ENCODE results near the gene ACOT9.
"Not testable (repeated sequence)": the region's sequence is repeated elsewhere in the genome, so short reads cannot be mapped to it uniquely, and the experiment has no call there.

ACOT9 gene, protein sequence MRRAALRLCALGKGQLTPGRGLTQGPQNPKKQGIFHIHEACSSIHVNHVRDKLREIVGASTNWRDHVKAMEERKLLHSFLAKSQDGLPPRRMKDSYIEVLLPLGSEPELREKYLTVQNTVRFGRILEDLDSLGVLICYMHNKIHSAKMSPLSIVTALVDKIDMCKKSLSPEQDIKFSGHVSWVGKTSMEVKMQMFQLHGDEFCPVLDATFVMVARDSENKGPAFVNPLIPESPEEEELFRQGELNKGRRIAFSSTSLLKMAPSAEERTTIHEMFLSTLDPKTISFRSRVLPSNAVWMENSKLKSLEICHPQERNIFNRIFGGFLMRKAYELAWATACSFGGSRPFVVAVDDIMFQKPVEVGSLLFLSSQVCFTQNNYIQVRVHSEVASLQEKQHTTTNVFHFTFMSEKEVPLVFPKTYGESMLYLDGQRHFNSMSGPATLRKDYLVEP

GRCh38 chrX:23742697-23743622 lies at the start of gene ACOT9:
TSS of gene ACOT9 (minus strand) at chrX:23743276. CDS start at chrX:23743144, 132 bp downstream.
- peak; percentile 94 for DNase-seq

- no peak for DNase-seq
Observed at GRCh38 chrX:23790155-23790497, 47.0 kb upstream of the ACOT9 start.

GRCh38 chrX:23789386-23790154 lies 46.5 kb upstream of the ACOT9 start:
- no peak for DNase-seq

GRCh38 chrX:23788946-23789345 lies 45.9 kb upstream of the ACOT9 start:
- DNase-seq, result no peak

- no peak for DNase-seq
Observed at GRCh38 chrX:23788521-23788920, 45.4 kb upstream of the ACOT9 start.

- DNase-seq, result no peak
Observed at GRCh38 chrX:23787745-23788118, 44.7 kb upstream of the ACOT9 start.

GRCh38 chrX:23786268-23786815 lies 43.3 kb upstream of the ACOT9 start:
- DNase-seq, result no peak

GRCh38 chrX:23785580-23785979 lies 42.5 kb upstream of the ACOT9 start:
- no peak for DNase-seq

GRCh38 chrX:23784470-23785331 lies 41.6 kb upstream of the ACOT9 start:
- no peak for DNase-seq

- DNase-seq, result no peak
Observed at GRCh38 chrX:23783589-23784469, 40.8 kb upstream of the ACOT9 start.

DNA sequence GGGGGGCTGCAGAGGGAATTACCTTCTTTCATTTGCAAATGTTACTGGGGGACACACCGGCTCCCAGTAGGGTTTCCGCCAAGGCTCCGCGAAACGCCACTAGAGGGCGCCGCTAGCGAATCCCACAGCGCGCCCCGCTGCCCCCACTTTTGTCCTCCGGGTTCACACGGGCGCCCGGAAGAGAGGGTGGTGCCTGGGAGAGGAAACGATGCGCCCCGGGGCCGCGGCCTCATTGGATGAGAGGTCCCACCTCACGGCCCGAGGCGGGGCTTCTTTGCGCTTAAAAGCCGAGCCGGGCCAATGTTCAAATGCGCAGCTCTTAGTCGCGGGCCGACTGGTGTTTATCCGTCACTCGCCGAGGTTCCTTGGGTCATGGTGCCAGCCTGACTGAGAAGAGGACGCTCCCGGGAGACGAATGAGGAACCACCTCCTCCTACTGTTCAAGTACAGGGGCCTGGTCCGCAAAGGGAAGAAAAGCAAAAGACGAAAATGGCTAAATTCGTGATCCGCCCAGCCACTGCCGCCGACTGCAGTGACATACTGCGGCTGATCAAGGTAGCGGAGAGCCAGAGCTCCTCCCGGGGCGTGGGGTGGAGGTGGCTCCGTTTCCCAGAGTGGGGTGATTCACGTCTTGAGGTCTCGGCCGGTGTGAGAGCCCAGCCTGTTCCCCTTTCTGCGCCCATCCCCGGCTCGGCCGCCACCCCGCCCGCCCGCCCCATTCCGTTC lies 40.0 kb upstream of the ACOT9 start, which contains the start of gene SAT1:
SAT1 (plus strand) TSS at position 311 of the 726 bp plus-strand sequence; CDS start at position 490, 179 bp downstream.
- peak; percentile 96 for DNase-seq

DNA sequence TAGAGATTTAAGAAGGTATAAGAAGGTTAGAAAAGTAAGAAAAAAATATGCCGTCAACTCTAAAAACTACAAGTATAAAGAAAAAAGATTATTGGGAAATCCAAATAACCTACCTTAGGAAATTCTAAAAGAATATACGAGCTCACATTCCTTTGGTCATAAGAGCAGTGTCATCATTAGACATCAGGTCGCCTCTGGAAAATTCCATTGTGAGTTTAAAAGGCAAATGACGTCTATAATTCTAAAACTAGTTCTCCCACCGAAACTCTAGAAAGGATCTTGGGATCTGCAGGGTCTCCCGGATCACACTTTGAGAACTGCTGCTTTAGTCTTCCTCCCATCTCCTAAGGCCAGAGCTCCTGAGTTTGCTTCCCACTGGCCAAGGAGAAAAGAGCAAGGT lies 39.4 kb upstream of the ACOT9 start:
- no peak for DNase-seq

DNA sequence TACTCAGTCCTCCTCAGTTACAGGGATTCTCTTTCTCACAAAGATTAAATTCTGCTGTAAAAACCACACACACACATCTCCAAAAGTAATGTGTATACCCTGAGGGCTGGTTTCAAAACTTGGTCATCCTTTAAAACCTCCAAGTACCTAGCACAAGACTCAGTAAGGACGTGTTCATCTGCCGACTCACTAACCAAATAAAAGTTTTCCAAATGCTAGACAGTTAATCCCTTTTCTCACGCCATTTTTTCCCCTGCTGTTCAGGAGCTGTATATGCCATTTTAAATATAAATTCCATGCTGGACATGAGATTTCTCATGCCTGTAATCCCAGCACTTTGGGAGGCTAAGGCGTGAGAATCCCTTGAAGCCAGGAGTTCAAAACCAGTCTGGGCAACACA lies 35.9 kb upstream of the ACOT9 start:
- no peak for DNase-seq

- no peak for DNase-seq
Observed at GRCh38 chrX:23776363-23776762, 33.3 kb upstream of the ACOT9 start.

- no peak for DNase-seq
Observed at GRCh38 chrX:23773601-23774175, 30.6 kb upstream of the ACOT9 start.

DNA sequence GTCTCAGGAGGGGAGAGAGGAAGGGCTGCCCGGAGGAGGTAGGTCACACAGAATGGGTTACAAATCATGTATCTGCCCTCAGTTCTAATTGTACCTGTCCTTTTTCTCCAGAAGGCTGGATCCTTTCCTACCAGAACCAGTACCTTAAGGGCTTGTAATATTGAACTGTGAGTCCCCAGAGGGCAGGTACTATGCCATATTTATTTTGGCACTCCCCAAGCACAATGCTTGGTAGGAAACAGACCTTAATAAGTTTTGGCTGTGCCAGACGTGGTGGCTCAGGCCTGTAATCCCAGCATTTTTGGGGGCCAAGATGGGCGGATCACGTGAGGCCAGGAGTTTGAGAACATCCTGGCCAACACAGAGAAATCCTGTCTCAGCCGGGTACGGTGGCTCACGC lies 28.0 kb upstream of the ACOT9 start:
- DNase-seq, result not testable (repeated sequence)

DNA sequence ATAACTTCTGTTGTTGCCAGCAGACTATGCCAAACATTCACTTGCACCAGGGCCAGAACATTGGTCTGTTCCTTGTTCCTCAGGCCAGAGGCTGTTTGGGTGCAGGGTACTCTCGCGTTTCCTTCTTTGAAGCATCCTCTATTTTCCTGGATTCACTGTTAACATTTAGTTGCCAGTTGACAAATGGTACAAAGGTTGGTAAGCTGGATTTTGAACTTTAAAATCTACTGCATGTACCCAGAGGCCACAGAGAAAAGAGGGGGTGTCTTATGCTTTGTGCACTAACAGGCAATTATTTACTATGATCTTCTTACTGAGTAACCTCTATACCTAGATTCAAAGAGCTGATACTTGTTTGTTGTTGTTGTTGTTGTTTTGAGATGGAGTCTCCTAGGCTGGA lies 27.1 kb upstream of the ACOT9 start:
- DNase-seq, result no peak

DNA sequence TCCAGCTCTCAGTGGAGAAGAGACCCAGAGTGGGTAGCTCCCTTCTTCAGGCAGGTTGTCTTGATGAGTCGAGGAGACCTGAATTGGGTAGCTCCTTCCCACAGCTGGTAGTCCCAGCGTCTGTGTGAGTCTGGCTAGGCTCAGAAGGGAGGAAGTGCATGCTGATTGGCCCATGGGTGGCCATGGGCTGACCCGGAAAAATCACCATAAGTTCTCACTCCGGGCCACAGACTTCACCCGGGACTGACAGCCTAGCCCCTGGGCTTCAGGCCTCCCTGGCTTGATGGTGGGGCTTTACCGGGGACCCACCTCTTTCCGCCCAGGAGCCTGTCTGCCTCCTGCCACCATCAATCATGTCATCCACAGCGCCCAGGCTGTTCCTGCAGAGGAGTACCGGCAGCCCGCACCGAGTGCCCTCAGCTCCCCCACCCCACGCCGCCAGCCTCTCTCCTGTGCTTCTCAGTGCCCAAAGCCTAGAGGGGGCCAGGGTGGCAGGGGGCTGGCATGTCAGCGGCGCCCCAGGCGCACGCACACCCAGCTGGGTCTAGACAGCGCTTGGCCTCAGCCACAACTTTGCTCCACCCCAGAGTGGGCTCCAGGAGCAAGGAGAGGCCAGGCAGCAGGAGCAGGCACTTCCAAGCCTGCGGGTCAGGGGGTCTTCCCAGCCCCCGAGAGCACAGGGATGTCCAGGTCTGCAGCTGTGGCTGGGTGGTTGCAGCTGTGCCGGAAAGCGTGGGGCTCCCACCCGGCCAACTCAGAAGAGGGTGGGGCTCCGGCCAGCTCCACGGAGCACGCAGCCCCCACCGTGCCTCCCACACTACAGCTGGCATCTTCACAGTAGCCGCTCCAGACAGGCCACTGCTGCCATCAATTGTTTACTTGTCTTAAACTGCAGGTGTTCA lies 23.8 kb upstream of the ACOT9 start:
- DNase-seq, result no peak
